Immature natural killer cell (primary cell): ENCODE results near the gene INPP4A. TPM values are rescaled to one million over a fixed set of nuclear protein-coding genes. Genes with fewer than 3 reads are reported as not detected.

Experiments used
- DNase-seq, 3 donors: peaks; one replicate each; pipeline ENCODE4 v3.0.0; 2022; ENCODE audit warnings: mixed read lengths in 1 of 3
- H3K27ac Mint-ChIP-seq, 6 donors: one replicate each; pipeline ENCODE4 v1.8.0; 2020; ENCODE audit warnings: mixed read lengths in 6 of 6, mild to moderate bottlenecking in 5 of 6, inconsistent platforms in 4 of 6, moderate library complexity in 3 of 6
- H3K27me3 Mint-ChIP-seq, 3 donors: one replicate each; pipeline ENCODE4 v1.8.0; 2020 to 2021; ENCODE audit warnings: low read depth in 3 of 3, mild to moderate bottlenecking in 3 of 3, mixed read lengths in 3 of 3, moderate library complexity in 3 of 3, inconsistent platforms in 1 of 3
- H3K36me3 Mint-ChIP-seq, 3 donors: one replicate each; pipeline ENCODE4 v1.8.0; 2020; ENCODE audit warnings: mixed read lengths in 3 of 3, inconsistent platforms in 2 of 3, mild to moderate bottlenecking in 2 of 3
- H3K4me1 Mint-ChIP-seq, 2 donors: one replicate each; pipeline ENCODE4 v1.8.0; 2020; ENCODE audit warnings: inconsistent platforms in 2 of 2, mild to moderate bottlenecking in 2 of 2, mixed read lengths in 2 of 2, moderate library complexity in 1 of 2
- H3K4me3 Mint-ChIP-seq, 5 donors: one replicate each; pipeline ENCODE4 v1.8.0; 2020; ENCODE audit warnings: mild to moderate bottlenecking in 5 of 5, mixed read lengths in 5 of 5, inconsistent platforms in 3 of 5, moderate library complexity in 3 of 5
- H3K9me3 Mint-ChIP-seq, 6 donors: one replicate each; pipeline ENCODE4 v1.8.0; 2020; ENCODE audit warnings: mild to moderate bottlenecking in 6 of 6, mixed read lengths in 6 of 6, inconsistent platforms in 4 of 6, moderate library complexity in 3 of 6
- polyA plus RNA-seq, 3 donors: library from polyadenylated mRNA; unstranded; fragments of 300-500 nt; fragmentation: Illumina TruSeq; gene quantifications; one replicate each; pipeline ENCODE4 v1.2.3, GENCODE V29; 2021

The INPP4A gene
- polyA plus RNA-seq, 3 donors from 2014 or later, result 34.1 to 101 (median 35.0) TPM

DNA sequence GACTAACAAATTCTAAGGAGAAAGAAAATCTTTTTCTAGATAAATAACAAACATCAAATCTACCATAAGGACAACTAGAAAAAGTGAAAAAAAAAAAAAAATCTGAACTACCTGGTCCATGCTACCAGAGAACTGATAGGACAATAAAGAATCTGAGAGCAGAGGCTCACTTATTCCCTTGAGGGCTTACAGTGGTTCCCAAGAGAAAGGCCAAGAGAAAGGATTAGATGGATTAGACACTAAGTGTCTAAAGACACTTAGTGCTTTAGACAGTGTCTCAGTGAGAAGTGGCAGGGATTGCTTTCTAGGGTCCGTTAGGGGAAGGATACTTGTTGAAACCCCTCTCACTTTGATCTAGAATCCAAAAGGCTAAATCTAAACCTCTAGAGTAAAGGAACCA, 85.5 kb downstream of the INPP4A start:
- Mint-ChIP-seq H3K4me3 (no peak overlapping the region), H3K27me3 (peaks cover 0 to 4% (median 0%) of the 10 kb centered on the region in 3 donors), H3K9me3 (no peaks in the 10 kb centered on the region), H3K36me3 (peaks cover 16 to 31% (median 30%) of the 10 kb centered on the region in 3 donors), H3K4me1 (peaks cover 13 to 55% of the 10 kb centered on the region in 2 donors), H3K27ac (peak overlapping the region in 5 of 6 donors; percentile 31 to 83 (median 74))
- no peak for DNase-seq

DNA sequence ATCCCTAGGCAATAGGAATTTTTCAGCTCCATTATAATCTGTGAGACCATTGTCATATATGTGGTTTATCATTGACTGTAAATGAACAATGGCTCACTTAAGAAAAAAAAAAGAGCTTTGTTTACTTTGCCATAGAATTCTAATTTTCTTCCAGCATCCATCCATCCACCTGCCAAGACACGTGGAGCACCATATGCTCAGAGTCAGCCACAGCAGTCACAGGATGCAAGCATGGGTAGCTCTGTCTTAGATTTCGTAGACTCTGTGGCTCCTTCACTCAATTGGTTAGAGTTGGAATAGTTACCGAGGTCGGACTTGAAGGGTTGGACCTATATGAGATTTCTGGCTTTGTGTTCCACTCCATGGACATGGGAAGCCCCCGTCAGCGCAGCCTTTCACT, 88.1 kb downstream of the INPP4A start:
- no peak for DNase-seq
- Mint-ChIP-seq H3K36me3 (peaks cover 23 to 38% (median 25%) of the 10 kb centered on the region in 3 donors), H3K4me3 (no peak overlapping the region), H3K27me3 (peaks cover 0 to 2% (median 0%) of the 10 kb centered on the region in 3 donors), H3K27ac (no peak overlapping the region), H3K4me1 (peaks cover 11 to 49% of the 10 kb centered on the region in 2 donors), H3K9me3 (no peaks in the 10 kb centered on the region)

DNA sequence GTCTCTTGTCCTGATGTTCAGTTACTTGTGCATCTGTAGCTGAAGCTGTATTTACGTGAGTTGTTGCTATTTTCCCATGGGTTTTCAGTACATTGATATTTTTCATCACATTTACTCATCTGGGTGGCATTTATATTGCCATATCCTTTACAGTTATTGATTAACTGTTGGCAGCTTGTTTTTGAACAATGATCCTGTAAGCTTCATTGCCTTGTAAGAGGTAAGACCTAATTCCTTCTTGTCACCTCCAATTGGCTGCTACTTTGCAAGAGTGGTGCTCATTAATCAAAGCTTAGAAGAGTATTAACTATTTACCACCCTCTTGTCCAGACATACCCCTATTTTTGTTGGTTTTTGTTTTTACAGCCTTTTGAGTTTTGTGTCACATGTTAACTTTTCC, 88.9 kb downstream of the INPP4A start:
- H3K36me3 Mint-ChIP-seq, result peaks cover 17 to 35% (median 28%) of the 10 kb centered on the region in 3 donors
- no peaks in the 10 kb centered on the region for H3K9me3 Mint-ChIP-seq
- no peak for DNase-seq
- H3K27me3 Mint-ChIP-seq, result peaks cover 0 to 2% (median 0%) of the 10 kb centered on the region in 3 donors
- no peak overlapping the region for H3K4me3 Mint-ChIP-seq
- peaks cover 4 to 41% of the 10 kb centered on the region in 2 donors for H3K4me1 Mint-ChIP-seq
- peak overlapping the region in 3 of 6 donors; percentile 4 to 27 (median 27) for H3K27ac Mint-ChIP-seq

DNA sequence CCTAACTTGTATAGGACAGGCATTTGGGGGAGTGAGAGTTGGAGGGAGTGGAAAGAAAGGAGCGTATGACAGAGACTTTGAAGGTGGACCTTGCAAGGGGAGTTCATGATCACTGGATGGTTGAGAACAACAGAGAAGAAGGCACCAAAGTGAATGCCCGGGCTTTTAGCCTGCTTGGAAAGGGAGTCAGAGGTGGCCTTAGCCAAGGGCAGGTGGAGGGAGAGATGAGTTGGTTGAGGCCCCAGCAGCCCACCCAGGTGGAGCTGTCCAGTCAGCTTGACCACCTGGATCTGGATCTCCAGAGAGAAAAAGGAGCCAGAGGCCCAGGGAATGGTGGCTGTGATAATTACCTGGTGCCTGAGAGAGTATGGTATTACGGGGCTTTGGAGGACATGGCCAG, 90.1 kb downstream of the INPP4A start:
- no peaks in the 10 kb centered on the region for H3K9me3 Mint-ChIP-seq
- peaks cover 16 to 44% (median 33%) of the 10 kb centered on the region in 3 donors for H3K36me3 Mint-ChIP-seq
- peaks cover 2 to 38% of the 10 kb centered on the region in 2 donors for H3K4me1 Mint-ChIP-seq
- no peak overlapping the region for H3K4me3 Mint-ChIP-seq
- peaks cover 0 to 6% (median 0%) of the 10 kb centered on the region in 3 donors for H3K27me3 Mint-ChIP-seq
- no peak for DNase-seq
- peak overlapping the region; percentile 52 to 73 (median 65) for H3K27ac Mint-ChIP-seq

DNA sequence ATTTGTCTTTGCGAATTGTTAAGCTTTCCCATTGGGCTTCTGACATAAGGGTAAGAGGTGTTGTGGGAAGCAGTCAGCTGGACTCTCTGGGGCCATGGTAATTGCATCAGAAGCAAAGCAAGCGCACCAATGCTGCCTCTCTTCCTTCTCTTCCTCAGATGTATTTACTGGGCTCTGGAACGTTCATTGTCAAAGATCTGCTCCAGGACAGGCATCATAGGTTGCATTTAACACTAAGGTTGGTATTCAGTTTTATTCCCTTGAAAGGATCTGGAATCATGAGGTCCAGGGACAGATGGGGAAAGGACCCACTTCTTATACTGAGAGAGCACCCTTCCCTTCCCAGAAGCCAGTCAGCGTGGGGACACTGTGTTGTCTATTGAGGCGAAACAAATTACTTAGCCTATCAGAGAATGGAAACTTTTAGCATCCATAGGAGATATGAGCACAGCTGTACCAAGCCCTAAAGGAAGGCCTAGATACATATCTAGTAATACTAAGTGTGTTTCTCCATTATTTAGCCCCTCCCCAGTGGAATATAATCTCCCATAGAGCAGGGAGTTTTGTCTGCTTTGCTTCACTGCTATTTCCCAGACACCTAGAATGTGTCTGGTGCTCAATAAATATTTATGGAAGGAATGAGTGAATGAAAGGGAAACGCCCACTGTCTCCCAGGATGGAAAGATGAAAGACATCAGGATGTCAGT, 91.5 kb downstream of the INPP4A start:
- no peak for DNase-seq
- no peak overlapping the region for H3K4me3 Mint-ChIP-seq

DNA sequence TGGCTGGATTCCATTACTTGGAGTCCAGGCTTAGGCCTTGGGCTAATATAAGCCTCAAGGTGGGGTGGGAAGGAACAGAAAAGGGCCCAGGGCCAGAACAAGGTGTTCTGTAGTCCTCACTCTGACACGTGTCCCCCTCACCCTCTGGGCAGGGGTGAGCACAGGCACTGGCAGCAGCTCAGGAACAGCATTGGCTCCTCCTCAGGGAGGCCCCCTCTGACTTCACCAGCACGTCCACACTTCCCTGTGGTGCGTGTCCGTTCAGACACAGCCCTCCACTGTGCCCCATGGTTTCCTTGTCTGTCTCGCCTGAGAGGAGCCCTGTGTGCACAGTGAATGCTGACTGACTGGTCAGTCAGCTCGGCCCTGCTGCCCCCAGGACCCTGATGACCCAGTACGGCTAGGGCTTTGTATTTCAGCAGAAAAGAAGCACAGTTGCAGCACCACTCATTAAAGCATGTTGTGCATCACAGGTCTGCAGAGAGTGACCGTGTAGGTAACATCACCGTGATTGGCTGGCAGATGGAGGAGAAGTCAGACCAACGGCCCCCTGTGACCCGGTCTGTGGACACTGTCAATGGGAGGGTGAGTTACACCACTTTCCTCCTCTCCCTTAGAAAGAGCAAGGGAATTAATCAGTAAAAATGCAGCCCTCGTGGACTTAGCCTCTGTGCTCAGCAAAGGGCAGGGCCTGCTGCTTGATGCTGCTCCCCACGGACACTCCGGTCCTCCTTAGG, 92.9 kb downstream of the INPP4A start:
- Mint-ChIP-seq H3K9me3 (no peaks in the 10 kb centered on the region), H3K27ac (peak overlapping the region in 2 of 6 donors; percentile 17 to 58), H3K36me3 (peaks cover 16 to 58% (median 47%) of the 10 kb centered on the region in 3 donors)

More for the DNA sequence above, 91.5 kb downstream of the INPP4A start:
- peaks cover 2 to 32% of the 10 kb centered on the region in 2 donors for H3K4me1 Mint-ChIP-seq
- H3K27ac Mint-ChIP-seq, result peak overlapping the region in 5 of 6 donors; percentile 3 to 61 (median 35)
- H3K9me3 Mint-ChIP-seq, result no peaks in the 10 kb centered on the region
- peaks cover 16 to 54% (median 39%) of the 10 kb centered on the region in 3 donors for H3K36me3 Mint-ChIP-seq
- H3K27me3 Mint-ChIP-seq, result peaks cover 0 to 6% (median 0%) of the 10 kb centered on the region in 3 donors

DNA sequence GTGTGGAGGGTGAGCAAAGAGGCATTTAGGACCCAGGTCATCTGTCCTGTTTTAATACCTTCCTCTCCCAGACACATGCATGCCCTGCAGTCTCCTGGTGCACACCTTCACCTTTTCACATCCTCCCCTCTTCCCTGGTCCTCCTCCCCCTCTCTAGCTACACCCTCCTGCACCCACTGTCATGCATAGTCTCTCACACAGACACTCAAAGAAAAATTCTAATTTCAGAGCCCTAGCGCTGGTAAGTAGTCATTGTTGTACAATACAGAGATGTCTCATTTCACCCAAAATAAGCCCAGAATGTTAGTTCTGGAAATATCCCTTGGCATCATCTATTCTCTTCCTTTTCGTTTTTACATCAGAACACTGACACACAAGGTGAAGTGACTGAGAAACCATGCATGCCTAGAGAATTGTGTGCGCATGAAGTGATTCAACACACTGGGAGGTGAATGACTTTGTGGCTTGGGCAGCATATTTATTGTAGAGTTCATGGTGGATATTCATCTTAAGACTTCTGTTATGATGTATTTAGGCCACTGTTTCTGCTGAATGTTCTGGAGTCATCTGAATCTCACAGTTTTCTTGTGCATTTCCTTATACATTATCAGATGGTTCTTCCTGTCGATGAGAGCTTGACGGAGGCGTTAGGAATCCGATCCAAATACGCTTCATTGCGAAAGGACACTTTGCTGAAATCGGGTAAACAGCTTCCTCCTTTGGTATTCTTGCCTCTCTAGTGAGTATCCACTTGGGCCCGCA, 93.8 kb downstream of the INPP4A start:
- Mint-ChIP-seq H3K36me3 (peaks cover 12 to 55% (median 42%) of the 10 kb centered on the region in 3 donors), H3K9me3 (no peaks in the 10 kb centered on the region), H3K4me3 (no peak overlapping the region), H3K4me1 (peaks cover 2 to 14% of the 10 kb centered on the region in 2 donors), H3K27ac (peak overlapping the region; percentile 3 to 64 (median 38)), H3K27me3 (peaks cover 0 to 6% (median 0%) of the 10 kb centered on the region in 3 donors)
- no peak for DNase-seq

More for the DNA sequence above, 92.9 kb downstream of the INPP4A start:
- no peak overlapping the region for H3K4me3 Mint-ChIP-seq
- peaks cover 0 to 6% (median 0%) of the 10 kb centered on the region in 3 donors for H3K27me3 Mint-ChIP-seq
- no peak for DNase-seq
- peaks cover 2 to 20% of the 10 kb centered on the region in 2 donors for H3K4me1 Mint-ChIP-seq

DNA sequence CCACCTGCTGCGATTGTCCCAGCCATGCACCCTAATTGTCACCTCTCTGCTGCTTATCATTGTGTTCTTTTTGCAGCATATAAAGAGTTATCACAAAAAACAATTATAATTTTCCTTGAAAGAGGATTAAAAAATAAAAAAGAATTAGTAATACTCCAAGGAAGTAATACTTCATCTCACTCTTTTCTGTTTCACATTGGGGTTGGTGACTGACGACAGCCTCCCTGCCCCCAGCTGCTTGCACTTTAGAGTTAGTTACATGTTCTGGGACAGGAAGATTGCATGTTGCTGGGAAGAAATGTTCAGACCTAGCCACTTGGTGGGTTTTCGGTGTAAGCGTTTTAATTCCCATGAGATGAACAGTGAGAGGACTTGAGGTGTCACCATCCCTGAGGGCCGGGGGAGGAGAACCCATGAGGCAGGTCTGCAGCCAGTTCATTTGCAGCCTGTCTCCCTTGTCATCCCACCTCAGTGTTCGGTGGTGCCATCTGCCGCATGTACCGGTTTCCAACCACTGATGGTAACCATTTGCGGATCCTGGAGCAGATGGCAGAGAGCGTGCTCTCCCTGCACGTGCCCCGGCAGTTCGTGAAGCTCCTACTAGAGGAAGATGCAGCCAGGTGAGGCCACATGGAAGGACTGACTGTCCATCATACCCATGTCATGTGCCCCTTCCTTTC, 94.5 kb downstream of the INPP4A start:
- no peaks in the 10 kb centered on the region for H3K9me3 Mint-ChIP-seq
- no peak for DNase-seq
- H3K4me1 Mint-ChIP-seq, result peaks cover 2 to 12% of the 10 kb centered on the region in 2 donors
- peak overlapping the region in 3 of 6 donors; percentile 2 to 35 (median 12) for H3K27ac Mint-ChIP-seq
- peaks cover 0 to 6% (median 0%) of the 10 kb centered on the region in 3 donors for H3K27me3 Mint-ChIP-seq
- H3K36me3 Mint-ChIP-seq, result peaks cover 16 to 56% (median 48%) of the 10 kb centered on the region in 3 donors
- H3K4me3 Mint-ChIP-seq, result no peak overlapping the region

DNA sequence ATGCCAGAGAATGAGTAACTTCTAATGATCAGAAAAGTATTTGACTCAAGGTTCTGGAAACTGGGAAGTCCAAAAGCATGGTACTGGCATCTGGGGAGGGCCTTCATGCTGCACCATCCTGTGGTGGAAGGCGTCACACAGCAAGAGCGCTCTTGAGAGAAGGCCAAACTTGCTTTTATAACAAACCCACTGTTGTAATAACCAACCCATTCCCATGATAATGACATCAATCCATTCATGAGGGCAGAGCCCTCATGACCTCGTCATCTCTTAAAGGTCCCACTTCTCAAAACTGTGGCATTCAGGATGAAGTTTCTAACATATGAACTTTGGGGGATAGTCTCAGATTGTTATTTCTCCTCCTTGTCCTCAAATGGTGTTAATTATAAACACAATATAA, 95.9 kb downstream of the INPP4A start:
- no peak for DNase-seq
- Mint-ChIP-seq H3K27ac (peak overlapping the region in 1 of 6 donors; percentile 45), H3K4me1 (peaks cover 0 to 17% of the 10 kb centered on the region in 2 donors), H3K9me3 (no peaks in the 10 kb centered on the region), H3K27me3 (peaks cover 0 to 6% (median 0%) of the 10 kb centered on the region in 3 donors), H3K4me3 (no peak overlapping the region), H3K36me3 (peaks cover 13 to 64% (median 54%) of the 10 kb centered on the region in 3 donors)

DNA sequence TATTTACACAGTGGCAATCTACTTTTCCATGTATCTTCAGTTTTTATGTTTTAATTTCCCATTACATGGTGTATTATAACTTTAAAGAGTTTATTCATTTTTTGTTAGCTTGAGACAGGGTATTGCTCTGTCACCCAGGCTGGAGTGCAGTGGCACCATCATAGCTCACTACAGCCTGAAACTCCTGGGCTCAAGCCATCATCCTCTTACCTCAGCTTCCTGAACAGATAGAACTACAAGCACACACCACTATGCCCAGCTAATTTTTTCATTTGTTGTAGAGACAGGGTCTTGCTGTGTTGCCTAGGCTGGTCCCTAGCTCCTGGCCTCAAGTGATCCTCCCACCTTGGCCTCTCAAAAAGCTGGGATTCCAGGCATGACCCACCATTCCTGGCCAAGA, 96.8 kb downstream of the INPP4A start:
- Mint-ChIP-seq H3K27me3 (peaks cover 0 to 6% (median 0%) of the 10 kb centered on the region in 3 donors), H3K4me1 (peaks cover 0 to 21% of the 10 kb centered on the region in 2 donors), H3K9me3 (no peaks in the 10 kb centered on the region), H3K27ac (peak overlapping the region in 4 of 6 donors; percentile 30 to 62 (median 41)), H3K36me3 (peaks cover 12 to 66% (median 48%) of the 10 kb centered on the region in 3 donors), H3K4me3 (no peak overlapping the region)
- no peak for DNase-seq

DNA sequence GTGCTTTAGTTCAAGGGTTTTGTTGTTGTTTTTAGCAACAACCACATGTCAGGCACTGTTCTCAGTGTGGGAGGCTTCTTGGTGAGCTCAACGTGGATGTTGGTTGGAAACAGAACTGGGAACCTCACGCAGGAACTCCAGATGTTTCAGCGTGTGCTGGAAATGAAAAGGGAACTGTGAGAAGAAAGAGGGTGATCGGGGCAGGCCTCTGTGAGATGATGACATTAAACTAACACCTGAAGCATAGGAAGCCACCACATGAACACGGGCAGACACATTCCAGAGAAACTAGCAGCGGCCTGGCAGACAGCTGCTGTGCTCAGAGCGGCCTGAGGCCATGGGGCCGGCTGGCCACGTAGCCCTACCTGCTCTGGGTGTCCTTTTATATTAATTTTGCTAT, 97.2 kb downstream of the INPP4A start:
- Mint-ChIP-seq H3K36me3 (peaks cover 8 to 66% (median 47%) of the 10 kb centered on the region in 3 donors), H3K9me3 (no peaks in the 10 kb centered on the region), H3K4me3 (no peak overlapping the region), H3K4me1 (peaks cover 3 to 25% of the 10 kb centered on the region in 2 donors), H3K27ac (peak overlapping the region in 5 of 6 donors; percentile 1 to 62 (median 31)), H3K27me3 (peaks cover 0 to 6% (median 0%) of the 10 kb centered on the region in 3 donors)
- DNase-seq, result no peak

DNA sequence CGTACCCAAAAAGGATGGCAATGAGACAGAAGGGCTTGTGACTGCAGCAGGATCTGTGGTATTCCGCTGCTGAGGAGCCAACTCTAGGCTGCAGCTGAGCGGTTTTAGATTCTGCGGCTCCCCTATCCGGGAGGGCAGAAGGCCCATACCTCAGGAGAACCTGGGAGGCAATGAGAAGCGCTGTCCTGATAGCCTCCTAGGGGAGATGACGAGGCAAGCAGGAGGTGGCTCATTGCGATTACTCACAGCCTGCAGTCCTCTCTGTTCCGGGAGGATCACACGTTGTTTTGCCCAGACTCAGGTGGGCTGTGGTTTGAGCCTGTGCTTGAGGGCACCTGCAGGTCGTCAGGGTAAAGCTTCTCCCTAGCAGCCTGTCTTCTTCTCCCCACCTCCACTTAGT, 98.6 kb downstream of the INPP4A start:
- Mint-ChIP-seq H3K36me3 (peaks cover 13 to 69% (median 52%) of the 10 kb centered on the region in 3 donors), H3K27me3 (peaks cover 0 to 5% (median 1%) of the 10 kb centered on the region in 3 donors), H3K4me3 (no peak overlapping the region), H3K9me3 (no peaks in the 10 kb centered on the region), H3K27ac (no peak overlapping the region), H3K4me1 (peaks cover 14 to 38% of the 10 kb centered on the region in 2 donors)
- no peak for DNase-seq

DNA sequence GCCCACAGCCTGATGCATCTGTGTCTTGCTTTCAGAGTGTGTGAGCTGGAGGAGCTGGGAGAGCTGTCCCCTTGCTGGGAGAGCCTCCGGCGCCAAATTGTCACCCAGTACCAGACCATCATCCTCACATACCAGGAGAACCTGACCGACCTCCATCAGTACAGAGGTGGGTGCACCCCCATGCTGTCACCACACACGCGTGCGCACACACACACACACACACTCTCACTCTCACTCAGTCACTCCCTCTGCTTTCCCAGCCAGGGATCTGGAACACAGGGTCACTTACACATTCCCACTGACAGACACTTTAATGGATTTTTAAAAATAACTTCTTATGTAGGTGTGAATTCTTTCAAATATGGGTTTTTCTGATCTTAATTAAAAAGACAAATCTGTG, 99.2 kb downstream of the INPP4A start:
- Mint-ChIP-seq H3K4me3 (no peak overlapping the region), H3K27ac (peak overlapping the region in 3 of 6 donors; percentile 46 to 51 (median 49)), H3K27me3 (peaks cover 0 to 5% (median 1%) of the 10 kb centered on the region in 3 donors), H3K9me3 (no peaks in the 10 kb centered on the region), H3K36me3 (peaks cover 13 to 64% (median 46%) of the 10 kb centered on the region in 3 donors), H3K4me1 (peaks cover 16 to 44% of the 10 kb centered on the region in 2 donors)
- no peak for DNase-seq
